ENCODE results near the gene GPC5.
"Not testable (repeated sequence)": the region's sequence is repeated elsewhere in the genome, so short reads cannot be mapped to it uniquely, and the experiment has no call there.

Gene GPC5

DNA sequence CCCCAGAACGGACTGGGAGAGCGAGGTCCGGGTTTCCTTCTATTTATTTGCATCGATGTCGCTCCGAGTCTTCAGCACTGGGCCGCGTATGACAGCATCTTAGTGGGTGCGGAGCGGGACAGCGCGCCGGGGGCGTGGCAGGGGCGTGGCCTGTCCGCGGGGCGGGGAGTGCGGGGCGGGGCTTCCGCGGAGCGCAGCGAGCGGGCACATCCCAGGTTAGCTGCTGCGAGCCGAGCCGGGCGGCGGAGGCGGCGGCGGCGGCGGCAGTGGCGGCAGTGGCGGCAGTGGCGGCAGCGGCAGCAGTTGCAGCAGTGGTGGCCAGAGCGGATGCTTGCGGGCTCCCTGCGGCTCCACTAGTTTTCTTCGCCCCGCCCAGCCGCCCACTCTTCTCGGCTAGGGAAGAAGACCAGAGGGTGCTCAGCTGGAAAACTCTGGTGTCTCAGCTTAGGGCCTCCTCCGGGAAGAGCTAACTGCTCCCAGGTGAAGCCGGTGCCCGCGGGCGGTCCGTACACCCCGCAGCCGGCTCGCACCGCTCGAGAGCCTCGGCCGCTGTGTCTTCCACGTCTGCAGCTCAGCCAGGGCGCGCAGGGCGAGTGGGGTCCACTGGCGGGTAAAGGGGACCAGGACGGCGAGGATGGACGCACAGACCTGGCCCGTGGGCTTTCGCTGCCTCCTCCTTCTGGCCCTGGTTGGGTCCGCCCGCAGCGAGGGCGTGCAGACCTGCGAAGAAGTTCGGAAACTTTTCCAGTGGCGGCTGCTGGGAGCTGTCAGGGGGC, at the start of gene GPC5:
GPC5 (plus strand) TSS at position 209 of the 776 bp plus-strand sequence.
- TF ChIP-seq, protein P1, sequence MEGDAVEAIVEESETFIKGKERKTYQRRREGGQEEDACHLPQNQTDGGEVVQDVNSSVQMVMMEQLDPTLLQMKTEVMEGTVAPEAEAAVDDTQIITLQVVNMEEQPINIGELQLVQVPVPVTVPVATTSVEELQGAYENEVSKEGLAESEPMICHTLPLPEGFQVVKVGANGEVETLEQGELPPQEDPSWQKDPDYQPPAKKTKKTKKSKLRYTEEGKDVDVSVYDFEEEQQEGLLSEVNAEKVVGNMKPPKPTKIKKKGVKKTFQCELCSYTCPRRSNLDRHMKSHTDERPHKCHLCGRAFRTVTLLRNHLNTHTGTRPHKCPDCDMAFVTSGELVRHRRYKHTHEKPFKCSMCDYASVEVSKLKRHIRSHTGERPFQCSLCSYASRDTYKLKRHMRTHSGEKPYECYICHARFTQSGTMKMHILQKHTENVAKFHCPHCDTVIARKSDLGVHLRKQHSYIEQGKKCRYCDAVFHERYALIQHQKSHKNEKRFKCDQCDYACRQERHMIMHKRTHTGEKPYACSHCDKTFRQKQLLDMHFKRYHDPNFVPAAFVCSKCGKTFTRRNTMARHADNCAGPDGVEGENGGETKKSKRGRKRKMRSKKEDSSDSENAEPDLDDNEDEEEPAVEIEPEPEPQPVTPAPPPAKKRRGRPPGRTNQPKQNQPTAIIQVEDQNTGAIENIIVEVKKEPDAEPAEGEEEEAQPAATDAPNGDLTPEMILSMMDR (conservative IDR thresholded peaks at IDR 0.05): no peak

DNA sequence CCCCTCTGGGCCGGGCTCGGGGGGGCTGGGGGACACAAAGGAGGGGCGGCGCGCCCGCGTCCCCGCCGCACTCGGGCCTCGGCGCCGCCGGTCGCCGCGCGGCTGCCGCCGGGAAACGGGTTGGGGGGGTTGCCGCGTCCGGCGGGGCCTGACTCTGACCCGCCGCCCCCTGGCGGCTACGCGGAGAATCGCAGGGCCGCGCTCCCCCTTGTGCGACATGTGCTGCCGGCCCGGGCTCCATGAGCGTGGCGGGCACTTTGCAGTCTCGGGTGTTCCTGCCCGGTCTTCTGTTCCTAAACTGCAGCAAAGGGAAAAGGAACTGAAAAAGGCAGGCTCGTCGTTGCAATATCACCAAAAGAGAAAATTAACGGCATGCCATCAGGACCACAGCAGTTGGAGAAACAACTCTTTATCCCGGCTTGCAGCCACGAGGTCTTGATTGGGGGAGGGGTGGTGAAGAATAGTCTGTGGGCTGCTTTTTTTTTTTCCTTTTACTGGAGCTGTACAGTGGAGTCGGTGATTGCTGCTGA, 49.5 kb upstream of the GPC5 start:
- TF ChIP-seq, protein P1 (conservative IDR thresholded peaks at IDR 0.05): peak; percentile 94

More for the DNA sequence above, at the start of gene GPC5:
- no peak within 1 kb of the TSS for H3K27ac ChIP-seq

DNA sequence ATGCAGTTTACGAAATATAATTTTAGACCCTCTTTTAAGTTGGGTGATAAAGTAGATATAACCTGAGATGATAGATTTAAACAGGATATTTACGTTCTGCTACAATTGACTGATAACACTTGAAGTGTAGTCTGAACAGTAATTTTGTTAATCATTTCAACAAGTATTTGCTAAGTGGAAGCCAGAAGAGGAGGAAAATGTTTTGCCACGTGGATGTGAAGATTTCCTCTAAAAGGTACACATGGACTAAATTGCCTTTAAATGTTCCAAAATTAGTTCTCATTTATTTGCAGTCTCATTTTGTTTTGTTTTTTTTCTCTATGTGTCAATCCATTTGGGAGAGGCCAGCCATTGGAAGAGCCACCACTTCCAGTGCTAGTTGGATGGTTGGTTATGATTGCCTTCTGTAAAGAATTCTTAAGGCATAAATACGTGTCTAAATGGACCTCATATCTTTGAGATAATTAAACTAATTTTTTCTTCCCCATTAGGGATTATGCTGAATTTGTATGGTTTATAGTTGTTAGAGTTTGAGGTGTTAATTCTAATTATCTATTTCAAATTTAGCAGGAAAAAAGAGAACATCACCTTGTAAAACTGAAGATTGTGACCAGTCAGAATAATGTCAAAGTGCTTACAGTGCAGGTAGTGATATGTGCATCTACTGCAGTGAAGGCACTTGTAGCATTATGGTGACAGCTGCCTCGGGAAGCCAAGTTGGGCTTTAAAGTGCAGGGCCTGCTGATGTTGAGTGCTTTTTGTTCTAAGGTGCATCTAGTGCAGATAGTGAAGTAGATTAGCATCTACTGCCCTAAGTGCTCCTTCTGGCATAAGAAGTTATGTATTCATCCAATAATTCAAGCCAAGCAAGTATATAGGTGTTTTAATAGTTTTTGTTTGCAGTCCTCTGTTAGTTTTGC, 48.2 kb upstream of the GPC5 start:
- H3K27ac ChIP-seq: peak overlapping the region; percentile 97
- TF ChIP-seq, protein P1 (conservative IDR thresholded peaks at IDR 0.05): no peak

More for the DNA sequence above, 49.5 kb upstream of the GPC5 start:
- H3K27ac ChIP-seq: peak overlapping the region; percentile 97

DNA sequence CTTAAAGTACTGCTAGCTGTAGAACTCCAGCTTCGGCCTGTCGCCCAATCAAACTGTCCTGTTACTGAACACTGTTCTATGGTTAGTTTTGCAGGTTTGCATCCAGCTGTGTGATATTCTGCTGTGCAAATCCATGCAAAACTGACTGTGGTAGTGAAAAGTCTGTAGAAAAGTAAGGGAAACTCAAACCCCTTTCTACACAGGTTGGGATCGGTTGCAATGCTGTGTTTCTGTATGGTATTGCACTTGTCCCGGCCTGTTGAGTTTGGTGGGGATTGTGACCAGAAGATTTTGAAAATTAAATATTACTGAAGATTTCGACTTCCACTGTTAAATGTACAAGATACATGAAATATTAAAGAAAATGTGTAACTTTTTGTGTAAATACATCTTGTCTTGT, 47.3 kb upstream of the GPC5 start:
- no peak overlapping the region; the same call in 1 of the 2 replicates for H3K27ac ChIP-seq

DNA sequence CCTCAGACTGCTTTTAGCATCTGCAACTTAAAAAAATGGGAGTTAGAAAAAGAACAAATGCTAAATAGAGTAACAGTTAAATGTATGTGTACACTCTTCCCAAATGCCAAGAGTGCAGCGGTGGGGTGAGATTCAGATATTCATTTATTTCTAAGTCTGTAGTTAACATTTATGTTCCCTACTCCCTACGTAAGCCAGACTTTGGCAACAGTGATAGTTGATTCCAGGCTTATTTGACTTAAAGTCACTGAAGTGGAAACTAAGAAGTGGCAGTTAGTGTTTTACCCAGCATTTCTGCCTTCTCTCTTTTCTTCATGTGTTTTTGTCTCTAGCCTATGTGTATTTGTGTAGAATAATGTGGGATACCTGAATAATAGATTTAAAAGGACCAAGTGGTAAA, 46.4 kb upstream of the GPC5 start:
- TF ChIP-seq, protein P1 (conservative IDR thresholded peaks at IDR 0.05): no peak
- no peak overlapping the region for H3K27ac ChIP-seq

More for the DNA sequence above, 47.3 kb upstream of the GPC5 start:
- TF ChIP-seq, protein P1 (conservative IDR thresholded peaks at IDR 0.05): no peak

DNA sequence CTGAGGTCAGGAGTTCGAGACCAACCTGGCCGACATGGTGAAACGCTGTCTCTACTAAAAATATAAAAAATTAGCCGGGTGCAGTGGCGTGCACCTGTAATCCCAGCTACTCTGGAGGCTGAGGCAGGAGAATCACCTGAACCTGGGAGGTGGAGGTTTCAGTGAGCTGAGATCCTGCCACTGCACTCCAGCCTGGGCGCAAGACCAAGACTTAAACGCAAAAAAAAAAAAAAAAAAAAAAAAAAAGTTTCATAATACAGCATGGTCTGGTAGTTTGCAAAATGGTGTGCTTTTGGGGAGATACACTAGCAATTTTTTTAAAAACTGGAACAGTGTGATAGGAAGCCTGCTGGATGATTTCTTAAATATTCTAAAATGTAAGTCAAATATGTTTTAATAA, 45.5 kb upstream of the GPC5 start:
- H3K27ac ChIP-seq: not testable (repeated sequence)

DNA sequence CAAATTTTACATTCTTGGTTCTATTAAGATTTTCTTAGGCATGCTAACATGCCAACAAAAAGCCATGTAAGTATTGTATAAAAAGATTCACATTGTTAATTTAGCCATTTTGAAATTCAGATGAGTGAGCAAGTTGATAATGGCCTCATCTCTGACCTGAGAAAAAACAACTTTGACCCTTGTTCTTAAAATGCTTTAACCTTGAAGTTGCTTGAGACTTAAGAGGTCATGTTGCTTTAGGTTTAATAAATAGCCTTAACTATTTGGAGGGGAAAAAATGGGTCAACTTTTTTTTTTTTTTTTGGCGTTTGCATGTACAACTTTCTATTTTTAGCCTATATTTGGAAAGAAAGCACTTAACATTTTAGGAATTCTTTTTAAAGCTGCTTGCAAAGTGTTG, 44.9 kb upstream of the GPC5 start:
- TF ChIP-seq, protein P1 (conservative IDR thresholded peaks at IDR 0.05): no peak
- no peak overlapping the region for H3K27ac ChIP-seq
